Uterus (tissue), 2 donors: ENCODE results near the gene IL23R.

Source experiments
- POLR2A ChIP-seq, 2 donors: fragments of 450-650 bp; IDR thresholded peaks; one replicate each; pipeline ENCODE4 v1.6.1; 2016; ENCODE audit warnings: antibody characterized with exemption in 2 of 2, mild to moderate bottlenecking in 1 of 2, moderate library complexity in 1 of 2
- TF ChIP-seq, protein P1 (sequence below), 4 experiments: fragments of 200-600 bp in 2 of 4; fragments of 450-650 bp in 2 of 4; sonication (generic) in 2 of 4; IDR thresholded peaks; one replicate each; pipeline ENCODE4 v1.5.1; 2016 to 2019; ENCODE audit warnings: antibody characterized with exemption in 4 of 4, mild to moderate bottlenecking in 2 of 4, moderate library complexity in 1 of 4

DNA sequence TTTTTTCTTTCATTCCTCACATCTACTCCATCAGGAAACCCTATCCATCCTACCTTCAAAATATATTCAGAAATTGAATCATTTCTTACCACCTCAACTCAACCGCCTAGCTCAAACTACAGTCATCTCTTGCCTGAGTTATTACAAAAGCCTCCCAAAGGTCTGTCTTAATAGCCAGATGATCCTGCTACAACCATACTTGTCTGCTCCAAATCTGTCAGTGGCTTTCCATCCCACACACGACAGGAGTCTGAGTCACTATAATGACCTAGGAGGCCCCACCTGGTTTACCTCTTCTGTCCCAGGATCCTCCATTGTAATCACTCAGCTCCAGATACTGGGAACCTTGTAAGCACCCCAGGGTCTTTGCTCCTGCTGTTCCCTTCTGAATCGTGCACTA, 104.3 kb downstream of the IL23R start:
- no peak for TF ChIP-seq POLR2A (IDR thresholded peaks at IDR 0.05)
- TF ChIP-seq, protein P1, sequence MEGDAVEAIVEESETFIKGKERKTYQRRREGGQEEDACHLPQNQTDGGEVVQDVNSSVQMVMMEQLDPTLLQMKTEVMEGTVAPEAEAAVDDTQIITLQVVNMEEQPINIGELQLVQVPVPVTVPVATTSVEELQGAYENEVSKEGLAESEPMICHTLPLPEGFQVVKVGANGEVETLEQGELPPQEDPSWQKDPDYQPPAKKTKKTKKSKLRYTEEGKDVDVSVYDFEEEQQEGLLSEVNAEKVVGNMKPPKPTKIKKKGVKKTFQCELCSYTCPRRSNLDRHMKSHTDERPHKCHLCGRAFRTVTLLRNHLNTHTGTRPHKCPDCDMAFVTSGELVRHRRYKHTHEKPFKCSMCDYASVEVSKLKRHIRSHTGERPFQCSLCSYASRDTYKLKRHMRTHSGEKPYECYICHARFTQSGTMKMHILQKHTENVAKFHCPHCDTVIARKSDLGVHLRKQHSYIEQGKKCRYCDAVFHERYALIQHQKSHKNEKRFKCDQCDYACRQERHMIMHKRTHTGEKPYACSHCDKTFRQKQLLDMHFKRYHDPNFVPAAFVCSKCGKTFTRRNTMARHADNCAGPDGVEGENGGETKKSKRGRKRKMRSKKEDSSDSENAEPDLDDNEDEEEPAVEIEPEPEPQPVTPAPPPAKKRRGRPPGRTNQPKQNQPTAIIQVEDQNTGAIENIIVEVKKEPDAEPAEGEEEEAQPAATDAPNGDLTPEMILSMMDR (IDR thresholded peaks at IDR 0.05): no peak
